ENCODE data around the gene CDH16.

DNA sequence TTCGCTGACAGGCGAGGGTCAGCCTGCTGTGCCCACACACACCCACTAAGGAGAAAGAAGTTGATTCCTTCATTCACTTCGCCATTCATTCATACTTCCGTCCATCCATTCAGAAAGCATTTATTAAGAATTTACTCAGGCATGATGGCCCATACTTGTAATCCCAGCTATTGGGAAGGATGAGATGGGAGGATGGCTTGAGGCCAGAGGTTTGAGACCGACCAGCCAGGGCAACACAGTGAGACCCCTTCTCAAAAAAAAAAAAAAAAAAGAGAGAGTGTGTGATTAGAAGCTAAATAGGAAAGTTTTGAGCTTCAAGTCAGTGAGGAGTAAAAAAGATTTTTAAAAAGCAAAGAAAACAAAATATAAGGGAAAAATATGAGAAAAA, 25.4 kb upstream of the CDH16 start:
- no peak for TF ChIP-seq CTCF (IDR thresholded peaks at IDR 0.05)
- no peak for TF ChIP-seq POLR2A (IDR thresholded peaks at IDR 0.05)
